Activated CD4-positive, alpha-beta T cell treated with anti-CD3 and anti-CD28 coated beads for 1 hour (primary cell): ENCODE data around the gene PDZK1IP1.
"Not testable (repeated sequence)": the region's sequence is repeated elsewhere in the genome, so short reads cannot be mapped to it uniquely, and the experiment has no call there.

ENCODE experiments used
- DNase-seq: peaks from one replicate; pipeline ENCODE4 v3.0.0-alpha.2; 2020

Gene PDZK1IP1

DNA sequence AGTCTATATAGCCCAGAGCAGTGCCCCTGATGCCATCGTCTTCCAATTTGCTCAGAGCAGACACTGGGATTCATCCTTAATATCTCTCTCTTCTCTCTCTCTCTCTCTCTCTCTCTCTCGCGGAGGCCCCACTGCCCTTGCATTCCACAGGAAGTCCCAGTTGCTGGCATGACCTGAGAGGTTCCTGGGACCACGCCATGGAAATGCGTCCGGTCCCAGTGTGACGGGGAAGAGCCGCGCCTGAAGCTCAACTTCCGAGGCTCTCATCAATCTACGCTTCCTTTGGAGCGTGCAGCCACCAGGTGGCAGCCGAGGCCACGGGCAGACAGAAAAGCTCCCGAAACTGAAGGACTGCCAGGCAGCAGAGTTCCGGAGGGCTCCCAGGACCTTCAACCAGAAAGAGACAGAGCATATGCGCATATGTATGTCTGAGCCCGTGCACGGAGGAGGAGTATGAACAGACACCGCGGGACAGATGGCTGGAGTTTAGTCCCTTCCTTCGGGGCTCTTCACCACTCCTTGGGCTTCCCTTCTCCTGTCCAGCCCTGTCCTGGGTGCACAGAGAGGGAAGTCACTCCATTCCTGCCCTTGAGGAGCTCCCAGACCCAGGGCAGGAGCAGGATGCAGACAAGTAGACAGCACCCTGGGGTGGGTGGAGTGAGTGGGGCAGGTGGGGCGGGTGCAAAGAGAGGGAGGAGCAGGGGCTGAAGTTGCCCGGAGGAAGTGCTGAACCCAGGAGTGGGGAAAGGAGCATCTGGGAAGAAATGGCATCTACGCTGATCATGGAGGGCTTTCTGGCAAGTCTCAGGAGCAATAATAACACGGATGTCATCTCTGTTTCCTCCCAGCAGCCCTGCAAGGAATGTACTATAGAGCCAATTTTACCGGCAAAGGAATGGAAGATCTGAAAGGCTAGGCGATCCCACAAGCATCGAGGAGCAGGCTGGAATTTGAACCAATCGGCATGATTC, 10.5 kb downstream of the PDZK1IP1 start:
- peak; percentile 53 for DNase-seq

DNA sequence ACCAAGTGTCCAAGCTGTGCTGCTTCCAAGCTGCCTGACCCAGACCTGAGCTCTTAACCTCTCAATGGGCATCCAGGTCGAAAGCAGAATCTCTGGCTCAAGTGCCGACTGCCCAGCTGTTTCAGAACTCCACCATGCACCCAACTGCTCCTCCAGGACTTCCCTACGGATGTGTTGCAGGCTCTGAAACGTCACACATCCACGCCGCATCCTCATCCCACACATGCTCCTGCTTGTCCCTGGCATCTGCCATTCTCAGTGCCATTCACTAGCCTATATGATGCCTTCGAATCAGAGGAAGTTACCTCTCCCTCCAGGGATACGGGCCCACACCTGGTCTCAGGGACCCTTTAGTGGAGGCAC, 11.2 kb downstream of the PDZK1IP1 start:
- DNase-seq = no peak

DNA sequence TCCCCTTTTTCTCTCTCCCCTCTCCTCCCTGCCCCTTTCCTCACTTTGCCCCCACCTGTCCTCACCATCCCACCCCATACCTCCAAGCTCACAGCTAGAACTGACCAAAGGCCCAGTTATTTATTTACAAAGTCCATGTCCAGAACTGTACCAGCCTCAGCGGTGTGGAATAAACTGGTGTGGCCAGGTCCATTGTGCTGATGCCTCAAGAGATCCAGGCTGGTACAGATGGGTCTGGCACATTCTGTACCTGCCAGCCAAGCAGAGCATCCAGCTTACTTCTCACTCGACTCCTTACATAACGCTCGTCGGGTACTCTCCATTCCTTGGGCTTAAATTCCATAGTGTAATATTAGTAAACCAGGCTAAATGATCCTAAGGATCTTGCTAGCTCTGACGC, 11.8 kb downstream of the PDZK1IP1 start:
- DNase-seq = no peak

DNA sequence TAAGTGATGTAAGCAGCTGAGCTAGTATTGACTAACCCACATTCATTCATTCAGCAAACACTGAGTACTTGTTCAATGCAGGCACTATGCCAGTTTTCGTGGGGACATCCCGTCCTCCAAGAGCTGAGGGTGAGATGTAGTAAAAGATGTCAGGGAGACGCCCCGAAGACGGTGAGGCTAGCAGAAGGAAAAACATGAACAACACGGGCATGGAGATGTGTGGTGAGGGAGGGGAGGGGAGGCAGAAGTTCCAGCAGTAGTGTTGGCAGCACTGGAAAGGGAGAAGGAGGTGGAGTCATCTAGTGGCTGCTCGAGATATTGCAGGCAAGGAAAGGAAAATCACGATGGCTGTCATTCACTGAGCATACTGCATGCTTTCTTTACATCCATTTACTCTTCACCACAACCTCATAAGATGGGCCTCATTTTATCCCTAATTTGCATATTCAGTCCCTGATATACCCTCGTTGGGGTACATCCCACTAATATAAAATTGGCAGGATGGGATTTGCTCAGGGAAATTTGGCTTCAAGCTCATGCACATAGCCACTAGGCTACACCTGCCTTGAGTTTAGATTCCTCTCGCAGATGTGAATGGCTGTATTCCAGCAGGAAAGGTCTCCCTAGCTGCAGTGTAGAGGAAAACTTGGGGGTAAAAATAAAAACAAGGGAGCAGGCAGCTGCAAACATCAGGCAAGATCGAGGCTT, 14.5 kb downstream of the PDZK1IP1 start:
- DNase-seq = no peak

DNA sequence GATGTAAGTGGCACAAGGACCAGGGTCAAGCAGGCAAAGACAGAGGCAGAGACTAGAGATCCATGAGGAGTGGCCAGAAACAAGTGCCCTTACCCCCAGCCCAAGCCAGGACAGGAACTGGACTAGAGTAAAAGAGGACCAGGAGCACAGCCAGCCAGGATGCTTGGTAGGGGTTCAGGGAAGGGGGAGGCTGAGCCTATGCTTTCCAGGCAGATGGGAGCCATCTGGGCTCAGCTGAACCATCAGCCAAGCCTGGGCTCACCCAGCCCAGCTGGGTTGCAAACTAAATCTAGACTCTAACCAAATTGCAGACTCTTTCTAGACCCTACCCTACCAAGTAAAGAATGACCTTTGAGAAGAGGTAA, 15.2 kb downstream of the PDZK1IP1 start:
- DNase-seq = no peak

DNA sequence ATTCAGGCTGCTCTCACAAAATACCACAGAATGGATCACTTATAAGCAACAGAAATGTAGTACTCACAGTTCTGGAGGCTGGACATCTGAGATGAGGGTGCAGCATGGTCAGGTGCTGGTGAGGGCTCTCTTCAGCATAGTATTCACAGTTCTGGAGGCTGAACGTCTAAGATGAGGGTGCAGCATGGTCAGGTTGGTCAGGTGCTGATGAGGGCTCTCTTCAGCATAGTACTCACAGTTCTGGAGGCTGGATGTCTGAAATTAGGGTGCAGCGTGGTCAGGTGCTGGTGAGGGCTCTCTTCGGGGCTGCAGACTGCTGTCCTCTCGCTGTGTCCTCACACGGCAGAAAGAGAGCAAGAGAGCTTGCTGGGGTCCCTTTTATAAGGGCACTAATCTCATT, 17.1 kb downstream of the PDZK1IP1 start:
- DNase-seq = no peak

DNA sequence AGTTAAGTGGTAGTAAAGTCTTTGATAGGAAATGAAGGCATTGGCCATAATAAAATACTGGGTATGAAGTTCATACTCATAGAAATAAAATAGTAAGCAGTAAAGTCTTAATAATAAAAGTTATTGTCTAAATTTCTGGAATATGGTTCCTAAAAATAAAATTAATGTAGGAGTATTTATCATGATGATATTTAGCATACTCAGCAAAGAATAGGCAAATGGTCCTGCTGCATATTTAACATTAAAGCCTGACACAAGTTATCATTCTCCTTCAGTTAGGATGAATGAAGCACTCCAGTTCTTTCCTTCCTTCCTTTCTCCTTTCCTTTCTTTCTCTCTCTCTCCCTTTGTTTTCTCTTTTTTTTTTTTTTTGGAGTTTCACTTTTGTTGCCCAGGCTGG, 25.3 kb downstream of the PDZK1IP1 start:
- no peak for DNase-seq

DNA sequence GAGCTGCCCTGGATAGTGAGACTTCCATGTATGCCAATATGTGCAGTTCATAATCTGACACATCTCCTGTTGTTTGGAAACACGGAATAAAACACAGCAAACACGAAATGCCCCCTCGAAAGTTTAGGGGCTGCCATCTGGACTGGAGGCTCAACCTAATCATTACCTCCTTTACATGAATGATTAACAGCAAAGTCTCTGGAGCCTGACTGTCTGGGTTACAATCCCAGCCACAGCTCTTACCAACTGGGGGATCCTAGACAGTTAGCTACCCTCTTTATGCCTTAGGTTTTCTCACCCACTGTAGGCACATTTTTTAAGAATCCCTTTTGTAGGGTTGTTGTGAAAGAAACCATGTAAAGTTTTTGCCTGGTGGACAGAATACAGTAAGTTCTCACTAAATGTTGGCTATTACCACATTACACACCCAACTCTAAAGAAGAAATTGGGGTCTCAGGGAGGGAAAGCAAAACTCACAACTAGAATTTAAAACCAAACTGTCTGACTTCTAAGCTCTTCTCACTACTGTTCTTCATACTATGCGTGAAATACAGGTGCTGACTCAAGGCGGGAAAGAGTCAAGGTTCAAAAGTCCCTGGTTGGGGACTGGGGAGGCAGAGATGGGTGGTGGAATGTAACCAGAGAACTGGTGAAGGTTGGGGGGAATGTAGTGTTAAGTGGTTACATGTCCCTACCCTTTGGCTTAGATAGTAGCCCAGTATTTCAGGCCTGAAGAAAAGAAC, 28.4 kb downstream of the PDZK1IP1 start:
- DNase-seq = no peak

DNA sequence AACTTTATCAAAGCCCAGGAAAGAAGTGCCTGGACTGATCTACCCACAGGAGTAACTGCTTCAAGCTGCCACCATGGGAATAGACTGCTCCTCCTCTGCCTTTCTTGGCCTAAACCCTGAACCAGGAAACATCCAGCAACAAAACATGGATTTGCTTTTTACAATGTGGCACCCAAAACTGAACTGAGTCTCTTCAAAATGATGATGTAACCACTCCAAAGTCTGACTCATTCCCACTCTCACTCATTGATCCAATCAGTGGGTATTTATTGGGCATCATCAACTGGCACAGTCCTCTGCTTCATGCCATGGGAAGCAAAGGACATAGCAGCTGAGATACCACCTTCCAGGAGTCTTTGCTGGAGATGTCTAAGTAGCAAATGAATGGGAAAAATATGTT, 29.1 kb downstream of the PDZK1IP1 start:
- no peak for DNase-seq

DNA sequence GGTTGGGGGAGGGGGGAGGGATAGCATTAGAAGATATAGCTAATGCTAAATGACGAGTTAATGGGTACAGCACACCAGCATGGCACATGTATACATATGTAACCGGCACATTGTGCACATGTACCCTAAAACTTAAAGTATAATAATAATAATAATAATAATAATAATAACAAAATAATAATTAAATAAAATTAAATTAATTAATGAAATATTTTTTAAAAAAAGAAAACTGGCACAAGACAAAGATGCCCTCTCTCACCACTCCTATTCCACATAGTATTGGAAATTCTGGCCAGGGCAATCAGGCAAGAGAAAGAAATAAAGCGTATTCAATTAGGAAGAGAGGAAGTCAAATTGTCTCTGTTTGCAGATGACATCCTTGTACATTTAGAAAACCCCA, 31.9 kb downstream of the PDZK1IP1 start:
- DNase-seq = not testable (repeated sequence)

DNA sequence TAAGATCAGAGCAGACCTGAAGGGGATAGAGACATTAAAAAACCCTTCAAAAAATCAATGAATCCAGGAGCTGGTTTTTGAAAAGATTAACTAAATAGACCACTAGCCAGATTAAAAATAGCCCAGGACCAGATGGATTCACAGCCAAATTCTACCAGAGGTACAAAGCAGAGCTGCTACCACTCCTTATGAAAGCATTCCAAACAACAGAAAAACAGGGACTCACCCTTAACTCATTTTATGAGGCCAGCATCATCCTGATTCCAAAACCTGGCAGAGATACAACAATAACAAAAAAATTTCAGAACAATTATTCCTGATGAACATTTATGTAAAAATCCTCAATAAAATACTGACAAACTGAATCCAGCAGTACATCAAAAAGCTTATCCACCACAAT, 33.4 kb downstream of the PDZK1IP1 start:
- DNase-seq = not testable (repeated sequence)

DNA sequence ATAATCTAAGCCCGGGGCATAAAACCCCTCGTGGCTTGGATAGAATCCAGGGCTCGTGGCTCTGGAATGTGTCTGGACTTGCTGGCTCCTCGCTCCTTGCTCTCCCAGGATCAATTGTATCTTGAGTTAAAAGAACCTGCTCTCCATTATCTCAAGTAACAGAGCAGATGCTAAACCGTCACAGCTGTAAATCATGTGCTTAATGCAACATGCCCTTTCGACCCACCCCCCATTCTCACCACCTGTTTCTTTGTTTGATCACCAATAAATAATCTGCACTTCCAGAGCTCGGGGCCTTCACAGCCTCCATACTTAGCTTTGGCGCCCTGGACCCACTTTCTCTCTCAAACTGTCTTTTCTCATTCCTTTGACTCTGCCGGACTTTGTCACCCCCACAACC, 40.7 kb downstream of the PDZK1IP1 start:
- DNase-seq = not testable (repeated sequence)

DNA sequence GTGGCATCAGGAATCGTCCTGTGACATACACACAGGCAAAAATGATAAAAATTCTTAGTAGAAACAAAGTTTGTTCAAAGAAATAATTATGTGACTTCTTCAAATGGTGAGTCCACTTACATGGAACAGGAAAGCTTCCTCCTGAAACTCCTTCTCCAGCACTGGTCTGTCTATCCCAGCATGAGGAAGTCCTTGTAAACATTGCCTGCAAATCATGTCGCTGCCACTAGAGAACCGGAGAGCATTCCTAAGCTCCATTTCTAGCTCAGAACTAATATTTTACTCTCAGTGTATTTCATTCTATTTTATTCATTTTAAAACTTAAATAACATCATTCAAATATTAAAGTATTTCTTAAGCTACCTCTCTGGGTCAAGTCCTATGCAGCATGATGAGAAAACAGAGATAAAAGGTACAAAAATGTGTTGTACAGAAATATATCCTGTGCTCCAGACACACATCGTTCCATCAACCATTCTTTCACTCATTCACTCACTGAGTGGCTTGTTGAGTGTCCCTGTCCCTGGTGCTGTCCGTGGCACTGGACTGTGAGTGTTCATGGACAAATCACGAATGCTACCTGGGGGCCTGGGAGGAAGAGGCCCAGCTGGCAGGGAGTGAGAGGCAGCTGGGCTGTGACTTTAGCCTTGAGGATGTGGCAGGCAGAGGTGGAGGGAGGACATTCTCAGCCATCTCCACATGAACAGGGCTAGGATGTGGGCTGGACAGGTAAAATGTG, 42.6 kb downstream of the PDZK1IP1 start:
- no peak for DNase-seq

DNA sequence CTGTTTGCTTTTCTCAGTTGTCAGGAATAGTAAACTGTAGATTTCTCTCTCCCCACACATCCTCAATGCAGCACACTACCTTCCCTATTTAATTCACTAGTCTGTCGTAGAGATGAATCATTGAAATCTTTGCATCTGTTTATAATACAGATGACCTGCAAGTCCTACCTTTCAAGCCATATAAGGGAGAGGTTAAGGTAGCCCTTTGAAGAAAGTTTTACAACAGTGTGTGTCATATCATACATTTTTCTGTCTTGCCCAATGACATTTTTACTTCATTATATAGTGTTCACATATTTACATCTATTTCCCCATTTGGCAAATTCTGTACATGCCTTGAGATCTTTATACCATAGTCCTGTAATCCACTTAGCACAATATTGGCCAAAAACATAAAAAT, 43.3 kb downstream of the PDZK1IP1 start:
- DNase-seq = not testable (repeated sequence)

DNA sequence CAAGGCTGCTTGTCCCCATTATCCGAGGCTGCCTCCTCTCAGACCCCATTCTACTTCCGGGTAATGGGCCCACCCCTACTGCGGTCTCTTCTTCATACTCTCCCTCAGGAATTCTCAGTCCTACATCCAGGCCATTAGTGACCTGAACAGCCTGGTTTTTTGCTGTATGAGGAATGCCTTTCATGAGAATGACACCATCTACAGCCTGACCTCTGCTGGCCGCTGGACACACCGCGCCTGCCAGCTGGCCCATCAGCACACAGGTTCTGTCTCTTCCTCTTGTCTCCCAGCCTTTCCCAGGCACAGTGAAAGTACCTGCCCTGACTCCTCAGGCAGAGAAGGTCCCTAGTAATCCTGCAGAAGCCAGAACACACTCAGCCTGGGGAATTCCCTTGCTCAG, 46.2 kb downstream of the PDZK1IP1 start:
- DNase-seq = not testable (repeated sequence)

DNA sequence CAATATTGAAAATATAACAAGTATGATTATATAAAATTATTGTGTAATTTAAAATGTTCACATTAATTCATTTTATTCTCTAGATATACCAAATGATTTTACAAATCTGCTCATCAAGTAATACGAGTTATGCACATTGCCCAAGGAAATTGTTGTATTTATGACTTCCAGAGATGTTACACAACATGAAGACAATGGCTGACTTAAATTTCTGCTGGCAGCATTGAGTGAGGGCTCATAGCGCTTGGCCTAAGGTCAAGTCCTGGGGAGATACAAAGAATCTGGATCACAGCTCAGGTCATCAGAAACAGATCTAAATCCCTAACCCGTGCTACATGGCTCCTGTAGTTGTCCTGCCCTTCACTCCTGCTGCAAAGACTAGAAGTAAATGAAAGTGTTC, 49.5 kb downstream of the PDZK1IP1 start:
- DNase-seq = not testable (repeated sequence)

DNA sequence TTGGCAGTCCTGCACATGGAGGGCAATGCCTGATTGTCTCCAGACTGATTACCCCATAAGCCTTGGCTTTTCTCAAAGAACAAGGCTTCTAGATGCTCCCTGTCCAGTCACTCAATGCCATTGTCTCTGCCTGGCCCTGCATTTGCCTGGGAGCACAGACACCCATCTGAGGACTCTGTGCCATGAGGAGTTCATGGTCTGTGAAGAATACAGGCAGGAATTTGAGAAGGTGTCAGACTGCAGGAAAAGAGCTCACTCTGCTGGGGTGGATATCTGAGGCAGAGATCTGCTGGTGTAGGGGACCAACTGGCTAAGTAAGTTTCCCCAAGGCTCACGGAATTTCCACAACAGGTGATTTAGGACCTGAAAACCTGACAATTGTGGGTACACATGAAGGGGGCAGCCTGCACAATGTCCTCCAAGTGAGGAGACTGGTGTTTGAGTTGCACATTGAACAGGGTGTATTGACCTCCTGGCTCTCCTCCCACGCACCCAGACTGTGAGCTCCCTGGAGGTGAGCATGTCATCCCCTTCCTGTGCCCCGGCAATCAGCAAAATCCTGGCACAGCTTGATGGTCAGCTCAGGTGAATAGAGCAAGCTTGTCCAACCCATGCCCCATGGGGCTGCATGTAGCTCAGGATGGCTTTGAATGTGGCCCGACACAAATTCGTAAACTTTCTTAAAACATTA, 51.8 kb downstream of the PDZK1IP1 start:
- DNase-seq = no peak

DNA sequence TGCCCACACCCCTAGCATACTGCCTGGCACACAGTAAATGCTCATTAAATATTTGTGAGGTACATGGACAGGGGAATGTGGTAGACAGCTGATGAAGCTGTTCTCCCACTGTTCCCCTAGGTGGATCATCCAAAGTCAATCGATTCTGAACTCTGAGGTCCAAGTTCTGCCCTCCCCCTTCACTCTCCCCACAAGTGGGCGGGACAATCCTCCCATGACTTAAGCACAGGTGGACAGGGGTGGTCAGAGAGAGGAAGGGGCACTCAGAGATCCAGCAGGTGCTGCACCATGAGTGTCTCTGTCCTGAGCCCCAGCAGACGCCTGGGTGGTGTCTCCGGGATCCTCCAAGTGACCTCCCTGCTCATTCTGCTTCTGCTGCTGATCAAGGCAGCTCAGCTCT, 52.6 kb downstream of the PDZK1IP1 start, which contains the start of gene CYP4A22:
CYP4A22 (plus strand) TSS at position 244 of the 400 bp plus-strand sequence; CDS start at position 289, 45 bp downstream.
- no peak for DNase-seq
